ENCODE measurements around the gene TATDN3. TPM values are rescaled to one million over a fixed set of nuclear protein-coding genes. Genes with fewer than 3 reads are reported as not detected.

TATDN3 gene
- total and polyA plus RNA-seq, 11 donors = 18.2 to 30.3 (median 24.1) TPM

- intact Hi-C loops (cut with DNase I) = loop anchor here in 2 of 10 donors (1.0 to 5.0 kb wide), 2 partner anchors 66 to 67 kb away; partner anchors contain the start of genes NSL1 (in 2 of the 2) and TATDN3 (in 2 of the 2)
- ATAC-seq = peak; percentile 100
- Histone ChIP-seq H3K27ac (peak within 1 kb of the TSS; percentile 42 to 91 (median 84)), H3K27me3 (no peaks in the 10 kb centered on the region), H3K4me3 (peak within 1 kb of the TSS; percentile 69 to 99 (median 95)), H3K4me1 (peaks cover 0 to 48% (median 25%) of the 10 kb centered on the region in 12 donors), H3K36me3 (no peaks in the 10 kb centered on the region), H3K9me3 (no peaks in the 10 kb centered on the region)
- WGBS, 4 donors = 0 to 1% (median 1%) methylated on average over 27 to 54 of the region's 54 CpGs
- DNase-seq = peak; percentile 97 to 98 (median 98)
- peak in 1 of 2 donors; percentile 76 for TF ChIP-seq POLR2A (IDR thresholded peaks at IDR 0.05)
- TF ChIP-seq, protein P1, sequence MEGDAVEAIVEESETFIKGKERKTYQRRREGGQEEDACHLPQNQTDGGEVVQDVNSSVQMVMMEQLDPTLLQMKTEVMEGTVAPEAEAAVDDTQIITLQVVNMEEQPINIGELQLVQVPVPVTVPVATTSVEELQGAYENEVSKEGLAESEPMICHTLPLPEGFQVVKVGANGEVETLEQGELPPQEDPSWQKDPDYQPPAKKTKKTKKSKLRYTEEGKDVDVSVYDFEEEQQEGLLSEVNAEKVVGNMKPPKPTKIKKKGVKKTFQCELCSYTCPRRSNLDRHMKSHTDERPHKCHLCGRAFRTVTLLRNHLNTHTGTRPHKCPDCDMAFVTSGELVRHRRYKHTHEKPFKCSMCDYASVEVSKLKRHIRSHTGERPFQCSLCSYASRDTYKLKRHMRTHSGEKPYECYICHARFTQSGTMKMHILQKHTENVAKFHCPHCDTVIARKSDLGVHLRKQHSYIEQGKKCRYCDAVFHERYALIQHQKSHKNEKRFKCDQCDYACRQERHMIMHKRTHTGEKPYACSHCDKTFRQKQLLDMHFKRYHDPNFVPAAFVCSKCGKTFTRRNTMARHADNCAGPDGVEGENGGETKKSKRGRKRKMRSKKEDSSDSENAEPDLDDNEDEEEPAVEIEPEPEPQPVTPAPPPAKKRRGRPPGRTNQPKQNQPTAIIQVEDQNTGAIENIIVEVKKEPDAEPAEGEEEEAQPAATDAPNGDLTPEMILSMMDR (IDR thresholded peaks at IDR 0.05) = no peak
Measured at GRCh38 chr1:212857992-212858460, 66.3 kb downstream of the TATDN3 start, which contains the start of gene FLVCR1. TSS of gene FLVCR1 (plus strand) at chr1:212858275. CDS start at chr1:212858453, 178 bp downstream.

- H3K27me3 ChIP-seq = no peaks in the 10 kb centered on the region
- H3K36me3 ChIP-seq = peaks cover 0 to 2% (median 0%) of the 10 kb centered on the region in 9 donors
- H3K27ac ChIP-seq = peak overlapping the region; percentile 17 to 91 (median 84)
- peak in 3 of 4 donors; percentile 26 to 45 (median 40) for ATAC-seq
- intact Hi-C loops (cut with DNase I) = loop anchor here in 2 of 10 donors (1.0 to 5.0 kb wide), 2 partner anchors 66 to 67 kb away; partner anchors contain the start of genes NSL1 (in 2 of the 2) and TATDN3 (in 2 of the 2)
- no peaks in the 10 kb centered on the region for H3K9me3 ChIP-seq
- peak overlapping the region; percentile 69 to 99 (median 95) for H3K4me3 ChIP-seq
- WGBS, 4 donors = 3 to 8% (median 6%) methylated on average over 33 to 54 of the region's 54 CpGs
- DNase-seq = peak in 4 of 5 donors; percentile 8 to 35 (median 28)
- peaks cover 0 to 48% (median 25%) of the 10 kb centered on the region in 12 donors for H3K4me1 ChIP-seq
- TF ChIP-seq, protein P1 (IDR thresholded peaks at IDR 0.05) = no peak
- no peak for TF ChIP-seq POLR2A (IDR thresholded peaks at IDR 0.05)
Measured at GRCh38 chr1:212858461-212859265, 67.0 kb downstream of the TATDN3 start.

DNA sequence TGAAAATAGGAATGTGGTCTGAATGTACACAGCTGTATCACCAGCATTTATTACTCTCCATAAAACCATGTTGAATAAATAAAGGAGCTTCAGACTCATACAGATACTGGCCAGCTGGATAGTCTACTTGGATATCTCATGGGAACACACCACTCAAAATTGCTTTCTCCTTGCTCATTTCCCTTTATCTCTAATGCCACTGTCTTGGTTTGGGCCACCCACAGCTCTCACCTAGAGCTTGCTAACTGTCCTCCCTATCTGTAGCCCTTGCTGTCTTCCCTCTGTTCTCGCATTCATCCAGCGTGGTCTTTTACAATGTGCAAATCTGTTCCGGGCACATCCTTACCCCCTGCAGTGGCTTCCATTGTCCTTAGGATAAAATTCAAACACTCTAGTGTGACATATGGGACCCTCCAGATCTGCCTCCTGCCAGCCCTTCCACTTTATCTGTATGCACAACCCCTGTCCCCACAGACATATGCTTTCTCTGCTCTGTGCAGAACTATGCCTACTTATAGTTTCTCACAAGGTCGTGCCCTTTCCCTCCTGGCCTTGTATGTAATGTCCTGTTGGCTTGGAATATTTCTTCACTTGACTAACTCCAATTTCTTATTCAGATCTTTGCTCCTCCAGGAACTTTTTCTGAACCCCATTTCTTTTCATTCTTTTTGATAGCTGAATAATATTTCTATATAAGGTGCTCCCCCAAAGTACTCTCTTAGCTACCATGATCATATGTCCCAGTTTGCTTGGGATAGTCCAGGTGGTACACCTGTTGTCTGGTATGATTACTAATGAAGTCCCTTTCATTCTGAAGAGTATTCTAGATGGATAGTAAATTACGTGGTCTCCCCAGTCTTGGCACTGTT is 69.3 kb downstream of the TATDN3 start:
- WGBS, 4 donors = 71 to 81% (median 72%) methylated on average over 5 of the region's 5 CpGs
- no peak for DNase-seq

More for the DNA sequence above, 69.3 kb downstream of the TATDN3 start:
- TF ChIP-seq POLR2A (IDR thresholded peaks at IDR 0.05) = no peak
- TF ChIP-seq, protein P1 (IDR thresholded peaks at IDR 0.05) = no peak
- Histone ChIP-seq H3K4me3 (no peak overlapping the region), H3K27ac (no peak overlapping the region), H3K4me1 (peaks cover 0 to 48% (median 25%) of the 10 kb centered on the region in 12 donors), H3K36me3 (peaks cover 0 to 14% (median 0%) of the 10 kb centered on the region in 9 donors), H3K9me3 (no peaks in the 10 kb centered on the region), H3K27me3 (no peaks in the 10 kb centered on the region)
- intact Hi-C loops (cut with DNase I) = no loop called here
- ATAC-seq = no peak
